ENCODE results near the gene MBIP. TPM values are rescaled to one million over a fixed set of nuclear protein-coding genes. Genes with fewer than 3 reads are reported as not detected.

MBIP gene
- total RNA-seq, 2 experiments from 2014 or later = 77.9 to 78.9 TPM

DNA sequence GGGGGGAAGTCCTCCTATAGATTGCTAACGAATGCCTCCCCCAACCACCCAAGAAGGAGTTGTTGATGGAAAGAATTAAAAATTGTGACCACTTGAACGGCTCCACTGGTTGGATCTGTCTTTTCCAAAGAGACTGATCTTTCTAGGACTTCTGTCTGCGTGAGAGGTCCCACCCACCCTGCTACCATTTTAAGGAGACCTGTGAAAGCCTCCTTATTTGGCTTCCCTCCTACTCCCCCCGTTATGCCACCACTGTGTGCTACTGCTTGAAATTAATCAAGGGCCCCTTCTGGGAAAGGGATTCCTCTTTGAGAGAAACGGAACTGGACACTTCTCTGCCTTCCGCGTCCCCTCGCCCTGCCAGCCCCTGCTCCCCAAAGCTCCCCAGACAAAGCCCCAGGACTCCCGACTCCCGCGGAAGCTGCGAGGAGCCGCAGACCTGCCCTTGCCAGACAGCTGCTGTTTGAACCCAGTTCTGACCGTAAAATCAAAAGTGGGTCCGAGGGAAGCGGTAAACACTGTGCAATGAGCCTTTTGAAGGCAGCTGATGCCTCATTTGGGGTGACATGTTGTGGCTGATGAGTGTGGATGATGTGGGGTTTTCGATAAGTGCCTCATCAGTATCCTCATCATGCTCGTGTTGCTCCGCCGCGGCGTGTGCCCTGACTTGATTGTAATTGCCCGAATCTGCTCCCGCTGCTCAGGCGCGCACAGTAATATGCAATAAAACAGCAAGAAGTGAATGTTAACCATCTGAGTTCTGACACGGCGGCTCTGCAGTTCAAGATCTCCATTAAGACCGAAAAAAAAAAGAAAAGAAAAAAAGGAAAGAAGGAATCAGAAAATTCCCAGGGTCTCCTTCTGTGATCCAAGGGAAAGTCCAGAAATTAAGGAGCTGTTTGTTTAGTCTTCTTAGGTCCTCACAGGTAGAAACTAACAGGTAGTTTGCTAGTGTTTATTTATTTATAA lies 48.2 kb downstream of the MBIP start:
- Mint-ChIP-seq H3K27ac (no peak overlapping the region), H3K4me1 (ENCODE audit: low read depth) (peaks cover 17% of the 10 kb centered on the region), H3K4me3 (peak overlapping the region; percentile 73), H3K27me3 (peaks cover 69% of the 10 kb centered on the region), H3K36me3 (ENCODE audit: low read depth) (no peaks in the 10 kb centered on the region), H3K9me3 (no peaks in the 10 kb centered on the region)
- H3K36me3 ChIP-seq (ENCODE audit: insufficient read depth, low read length) = no peaks in the 10 kb centered on the region
- peak overlapping the region; percentile 17 for H3K4me3 ChIP-seq (ENCODE audit: low read length)
- intact Hi-C loops (cut with DNase I, micrococcal nuclease) = no loop called here
- TF ChIP-seq, protein P1, sequence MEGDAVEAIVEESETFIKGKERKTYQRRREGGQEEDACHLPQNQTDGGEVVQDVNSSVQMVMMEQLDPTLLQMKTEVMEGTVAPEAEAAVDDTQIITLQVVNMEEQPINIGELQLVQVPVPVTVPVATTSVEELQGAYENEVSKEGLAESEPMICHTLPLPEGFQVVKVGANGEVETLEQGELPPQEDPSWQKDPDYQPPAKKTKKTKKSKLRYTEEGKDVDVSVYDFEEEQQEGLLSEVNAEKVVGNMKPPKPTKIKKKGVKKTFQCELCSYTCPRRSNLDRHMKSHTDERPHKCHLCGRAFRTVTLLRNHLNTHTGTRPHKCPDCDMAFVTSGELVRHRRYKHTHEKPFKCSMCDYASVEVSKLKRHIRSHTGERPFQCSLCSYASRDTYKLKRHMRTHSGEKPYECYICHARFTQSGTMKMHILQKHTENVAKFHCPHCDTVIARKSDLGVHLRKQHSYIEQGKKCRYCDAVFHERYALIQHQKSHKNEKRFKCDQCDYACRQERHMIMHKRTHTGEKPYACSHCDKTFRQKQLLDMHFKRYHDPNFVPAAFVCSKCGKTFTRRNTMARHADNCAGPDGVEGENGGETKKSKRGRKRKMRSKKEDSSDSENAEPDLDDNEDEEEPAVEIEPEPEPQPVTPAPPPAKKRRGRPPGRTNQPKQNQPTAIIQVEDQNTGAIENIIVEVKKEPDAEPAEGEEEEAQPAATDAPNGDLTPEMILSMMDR (IDR thresholded peaks at IDR 0.05) = no peak
- no peak for ATAC-seq (ENCODE audit: poor library complexity)
- DNase-seq = peak in 2 of 14 experiments; percentile 9 to 13
- H3K9me3 ChIP-seq (ENCODE audit: control insufficient read depth in 1 of 2, insufficient read depth in 1 of 2, low read length in 2 of 2) = peaks cover 0 to 4% of the 10 kb centered on the region in 2 experiments
- ChIA-PET CTCF (no interaction called here), POLR2A (no interaction called here)
- H3K27ac ChIP-seq (ENCODE audit: low read depth in 1 of 2, low read length in 2 of 2) = no peak overlapping the region
- H3K4me1 ChIP-seq (ENCODE audit: insufficient read depth, low read length) = peaks cover 6% of the 10 kb centered on the region
- peaks cover 23 to 35% of the 10 kb centered on the region in 2 experiments for H3K27me3 ChIP-seq (ENCODE audit: control insufficient read depth in 1 of 2, insufficient read depth in 2 of 2, low read length in 2 of 2)

DNA sequence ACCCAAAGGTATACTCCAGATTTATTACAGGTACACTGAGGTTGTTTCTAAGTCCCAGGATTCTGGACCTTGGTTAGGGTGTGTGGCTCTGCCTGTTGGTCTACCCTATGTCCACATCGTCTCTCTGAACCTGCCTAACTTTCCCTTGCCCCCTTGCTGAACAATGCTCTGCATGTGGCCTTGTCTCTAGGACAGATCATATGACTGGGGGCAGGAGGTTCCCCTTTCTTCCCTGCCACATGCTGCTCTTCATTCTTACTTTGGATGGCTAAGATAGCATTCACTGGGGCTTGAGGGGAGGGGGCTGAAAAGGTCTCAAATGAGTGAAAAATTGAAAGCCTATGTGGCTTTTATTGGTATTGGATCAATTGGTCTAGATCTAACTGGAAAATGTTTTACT lies 49.2 kb downstream of the MBIP start:
- Histone ChIP-seq H3K27ac (ENCODE audit: low read depth in 1 of 2, low read length in 2 of 2) (no peak overlapping the region), H3K9me3 (ENCODE audit: control insufficient read depth in 1 of 2, insufficient read depth in 1 of 2, low read length in 2 of 2) (peaks cover 0 to 4% of the 10 kb centered on the region in 2 experiments), H3K36me3 (ENCODE audit: insufficient read depth, low read length) (no peaks in the 10 kb centered on the region), H3K4me1 (ENCODE audit: insufficient read depth, low read length) (peaks cover 6% of the 10 kb centered on the region), H3K4me3 (ENCODE audit: low read length) (no peak overlapping the region), H3K27me3 (ENCODE audit: control insufficient read depth in 1 of 2, insufficient read depth in 2 of 2, low read length in 2 of 2) (peaks cover 23 to 30% of the 10 kb centered on the region in 2 experiments)
- H3K4me1 Mint-ChIP-seq (ENCODE audit: low read depth) = peaks cover 17% of the 10 kb centered on the region
- no peak overlapping the region for H3K4me3 Mint-ChIP-seq
- H3K27ac Mint-ChIP-seq = no peak overlapping the region
- ATAC-seq (ENCODE audit: poor library complexity) (no peak), DNase-seq (peak in 1 of 14 experiments; percentile 3)
- no peaks in the 10 kb centered on the region for H3K9me3 Mint-ChIP-seq
- intact Hi-C loops (cut with DNase I, micrococcal nuclease) = no loop called here
- ChIA-PET POLR2A (no interaction called here), CTCF (no interaction called here)
- no peaks in the 10 kb centered on the region for H3K36me3 Mint-ChIP-seq (ENCODE audit: low read depth)
- TF ChIP-seq, protein P1 (IDR thresholded peaks at IDR 0.05) = no peak
- peaks cover 68% of the 10 kb centered on the region for H3K27me3 Mint-ChIP-seq

DNA sequence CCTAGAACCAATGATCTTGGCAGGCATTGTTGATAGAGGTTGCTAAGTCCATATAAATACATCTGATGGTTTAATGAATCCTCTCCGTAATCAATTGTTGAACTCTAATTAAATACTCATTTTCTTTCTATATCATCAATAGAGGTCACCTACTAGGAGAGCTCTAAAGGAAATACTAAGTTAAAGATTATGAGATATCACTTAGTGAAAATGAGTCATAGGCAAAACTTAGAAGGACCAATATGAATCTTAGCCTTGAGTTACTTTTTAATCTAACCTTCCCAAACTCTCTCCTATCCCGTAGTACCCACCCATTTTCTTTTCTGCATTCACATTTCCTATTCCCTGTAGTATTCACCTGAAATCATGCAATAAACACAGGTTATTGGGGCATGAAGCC lies 50.2 kb downstream of the MBIP start:
- Mint-ChIP-seq H3K4me3 (no peak overlapping the region), H3K27me3 (peaks cover 70% of the 10 kb centered on the region), H3K27ac (no peak overlapping the region), H3K36me3 (ENCODE audit: low read depth) (no peaks in the 10 kb centered on the region), H3K9me3 (no peaks in the 10 kb centered on the region), H3K4me1 (ENCODE audit: low read depth) (peaks cover 17% of the 10 kb centered on the region)
- POLR2A ChIA-PET = no interaction called here
- H3K27me3 ChIP-seq (ENCODE audit: control insufficient read depth in 1 of 2, insufficient read depth in 2 of 2, low read length in 2 of 2) = peaks cover 23 to 25% of the 10 kb centered on the region in 2 experiments
- no peak overlapping the region for H3K27ac ChIP-seq (ENCODE audit: low read depth in 1 of 2, low read length in 2 of 2)
- TF ChIP-seq, protein P1 (IDR thresholded peaks at IDR 0.05) = no peak
- intact Hi-C loops (cut with DNase I, micrococcal nuclease) = no loop called here
- H3K4me1 ChIP-seq (ENCODE audit: insufficient read depth, low read length) = peaks cover 6% of the 10 kb centered on the region
- CTCF ChIA-PET = no interaction called here
- no peak overlapping the region for H3K4me3 ChIP-seq (ENCODE audit: low read length)
- H3K36me3 ChIP-seq (ENCODE audit: insufficient read depth, low read length) = no peaks in the 10 kb centered on the region
- no peak for DNase-seq
- ATAC-seq (ENCODE audit: poor library complexity) = no peak
- peaks cover 0 to 4% of the 10 kb centered on the region in 2 experiments for H3K9me3 ChIP-seq (ENCODE audit: control insufficient read depth in 1 of 2, insufficient read depth in 1 of 2, low read length in 2 of 2)
